K562 (cell line): Measurements from ENCODE around the gene ATP6V1F. TPM values are rescaled to one million over a fixed set of nuclear protein-coding genes. Genes with fewer than 3 reads are reported as not detected.

ENCODE experiments used
- ATAC-seq: fragments of 200-7000 bp; cut with Tn5 transposase; 3 replicates; pipeline ENCODE4 v1.9.1; 2020; ENCODE audit warnings: moderate library complexity
- BruUV-seq: library from RNA; stranded (reverse); fragments of 400-500 nt; replicated peaks from 2 replicates; lab custom pipeline; 2021; lab: Mats Ljungman, UMichigan
- CTCF ChIA-PET: fragments of 300-600 bp; formaldehyde crosslinking; extraction: SDS; loops from one replicate; lab custom pipeline; 2021; ENCODE audit warnings: low intra/inter-chr PET ratio; lab: Yijun Ruan, JAX
- POLR2A ChIA-PET: fragments of 300-600, 350-650 bp; sonication (Branson Sonifier 250); formaldehyde crosslinking; extraction: SDS; loops from one replicate; lab custom pipeline; 2021; ENCODE audit warnings: antibody characterized with exemption, inconsistent platforms; lab: Yijun Ruan, JAX
- DNase-seq, 4 experiments: peaks; one replicate each; pipeline versions ENCODE4 v3.0.0 to v3.0.0-alpha.2; 2011 to 2018; ENCODE audit warnings: low spot score in 3 of 4, mixed read lengths in 3 of 4; ENCODE audit errors: extremely low read depth in 1 of 4
- FAIRE-seq: peaks from 2 replicates; lab custom pipeline; 2011; peaks lifted over from hg19 to GRCh38; lab: Jason Lieb, UNC
- H2AFZ ChIP-seq: 2 replicates; pipeline ENCODE4 v1.6.0; 2011; ENCODE audit warnings: low read depth, low read length, control low read depth, inconsistent platforms
- H3K27ac ChIP-seq: fragments of 200-600 bp; 3 replicates; pipeline ENCODE4 v1.8.0; 2011; ENCODE audit warnings: low read depth, mild to moderate bottlenecking, control low read depth, inconsistent platforms, low read length, moderate library complexity, mixed read lengths; ENCODE audit errors: extremely low read depth
- H3K27me3 ChIP-seq, 2 experiments: fragments of 300-600 bp in 1 of 2; 2 replicates in 1 of 2; 3 replicates in 1 of 2; pipeline versions ENCODE4 v1.6.0 to v1.8.0; 2011; ENCODE audit warnings: inconsistent platforms in 2 of 2, low read length in 2 of 2, mild to moderate bottlenecking in 1 of 2, mixed read lengths in 1 of 2, moderate library complexity in 1 of 2; ENCODE audit not compliant: control insufficient read depth in 2 of 2, insufficient read depth in 2 of 2
- H3K36me3 ChIP-seq: fragments of 300-600 bp; 3 replicates; pipeline ENCODE4 v1.8.0; 2011; ENCODE audit warnings: mild to moderate bottlenecking, low read length, inconsistent platforms; ENCODE audit not compliant: control insufficient read depth, insufficient read depth
- H3K4me1 ChIP-seq, 2 experiments: fragments of 200-600 bp in 1 of 2; replicated peaks in 1 of 2; 2 replicates in 1 of 2; 3 replicates in 1 of 2; pipeline versions ENCODE4 v1.5.1 to v1.8.0; 2011; ENCODE audit warnings: inconsistent platforms in 2 of 2, low read length in 2 of 2, mild to moderate bottlenecking in 1 of 2, mixed read lengths in 1 of 2, moderate library complexity in 1 of 2; ENCODE audit not compliant: control insufficient read depth in 2 of 2, insufficient read depth in 2 of 2
- H3K4me2 ChIP-seq: 2 replicates; pipeline ENCODE4 v1.6.1; 2011; ENCODE audit warnings: low read length, control low read depth, inconsistent platforms, mixed read lengths; ENCODE audit not compliant: insufficient read depth
- H3K4me3 ChIP-seq: fragments of 200-600 bp; sonication (generic), shearing (Covaris generic); 2 replicates; pipeline ENCODE4 v1.5.1; 2016; ENCODE audit warnings: control low read depth, inconsistent platforms
- H3K79me2 ChIP-seq: fragments of 200-600 bp; 3 replicates; pipeline ENCODE4 v1.8.0; 2011; ENCODE audit warnings: low read length, inconsistent platforms; ENCODE audit not compliant: control insufficient read depth, insufficient read depth
- H3K9ac ChIP-seq, 2 experiments: 2 replicates each; pipeline versions ENCODE4 v1.6.0 to v1.6.1; 2011; ENCODE audit warnings: low read depth in 2 of 2, low read length in 2 of 2, control low read depth in 1 of 2, inconsistent platforms in 1 of 2, mild to moderate bottlenecking in 1 of 2, mixed read lengths in 1 of 2; ENCODE audit not compliant: insufficient read depth in 1 of 2
- H3K9me1 ChIP-seq: one replicate; pipeline ENCODE4 v1.6.0; 2011; ENCODE audit warnings: inconsistent platforms, mild to moderate bottlenecking, low read length, moderate library complexity; ENCODE audit not compliant: control insufficient read depth, insufficient read depth
- H3K9me3 ChIP-seq: replicated peaks from 2 replicates; pipeline ENCODE4 v1.5.1; 2011; ENCODE audit warnings: low read depth, low read length, inconsistent platforms; ENCODE audit not compliant: control insufficient read depth, insufficient read depth
- H4K20me1 ChIP-seq: replicated peaks from 2 replicates; pipeline ENCODE4 v1.6.1; 2011; ENCODE audit warnings: low read length, inconsistent platforms, mixed read lengths; ENCODE audit not compliant: control insufficient read depth, insufficient read depth
- ATF3 ChIP-seq, 2 experiments: fragments of 450-650 bp in 1 of 2; sonication (generic) in 1 of 2; formaldehyde crosslinking in 1 of 2; IDR thresholded peaks in 1 of 2; conservative IDR thresholded peaks in 1 of 2; 2 replicates each; pipeline versions ENCODE4 v1.6.1 to v1.8.1; 2016 to 2023; ENCODE audit warnings: mild to moderate bottlenecking in 2 of 2, moderate library complexity in 2 of 2, inconsistent platforms in 1 of 2, missing genetic modification reagents in 1 of 2
- CBX5 ChIP-seq: IDR thresholded peaks from 2 replicates; pipeline ENCODE4 v1.6.1; 2014; ENCODE audit warnings: low read depth, borderline replicate concordance
- DMBX1 ChIP-seq: fragments of 250-450 bp; sonication (Bioruptor Pico); IDR thresholded peaks from 2 replicates; pipeline ENCODE4 v1.8.0; 2022; ENCODE audit warnings: inconsistent platforms, mild to moderate bottlenecking, moderate library complexity, borderline replicate concordance
- FOS ChIP-seq: IDR thresholded peaks from 3 replicates; pipeline ENCODE4 v1.6.1; 2011; ENCODE audit not compliant: insufficient read length; ENCODE audit errors: extremely low read depth
- HDAC1 ChIP-seq, 2 experiments: fragments of 450-650 bp; IDR thresholded peaks; 2 replicates each; pipeline ENCODE4 v1.6.1; 2016 to 2017; ENCODE audit warnings: inconsistent platforms in 1 of 2, mild to moderate bottlenecking in 1 of 2, moderate library complexity in 1 of 2
- HMGXB4 ChIP-seq: sonication (generic); formaldehyde crosslinking; IDR thresholded peaks from 2 replicates; pipeline ENCODE4 v1.8.1; 2023; ENCODE audit warnings: mild to moderate bottlenecking, missing genetic modification reagents
- HSF4 ChIP-seq: fragments of 250-450 bp; sonication (Bioruptor Pico); IDR thresholded peaks from 2 replicates; pipeline ENCODE4 v2.1.2; 2022; ENCODE audit warnings: mild to moderate bottlenecking, moderate library complexity, borderline replicate concordance
- KLF10 ChIP-seq: fragments of 250-450 bp; sonication (Bioruptor Pico); IDR thresholded peaks from 2 replicates; pipeline ENCODE4 v1.6.1; 2021; ENCODE audit warnings: matching md5 sums
- LCOR ChIP-seq: sonication (generic); formaldehyde crosslinking; IDR thresholded peaks from 2 replicates; pipeline ENCODE4 v1.8.0; 2022; ENCODE audit warnings: mild to moderate bottlenecking, missing genetic modification reagents
- MAZ ChIP-seq, 2 experiments: fragments of 450-650 bp in 1 of 2; sonication (generic) in 1 of 2; formaldehyde crosslinking; IDR thresholded peaks in 1 of 2; conservative IDR thresholded peaks in 1 of 2; 2 replicates each; pipeline versions ENCODE4 v1.4.0 to v1.5.0; 2020; ENCODE audit warnings: mild to moderate bottlenecking in 1 of 2, missing genetic modification reagents in 1 of 2
- MECOM ChIP-seq: fragments of 250-450 bp; sonication (Bioruptor Pico); IDR thresholded peaks from 2 replicates; pipeline ENCODE4 v1.8.0; 2022; ENCODE audit warnings: inconsistent platforms
- MTA3 ChIP-seq: fragments of 450-650 bp; formaldehyde crosslinking; IDR thresholded peaks from 2 replicates; pipeline ENCODE4 v1.6.1; 2017; ENCODE audit warnings: mild to moderate bottlenecking, borderline replicate concordance
- TCF3 ChIP-seq: sonication (generic); formaldehyde crosslinking; IDR thresholded peaks from 2 replicates; pipeline ENCODE4 v1.4.0; 2020; ENCODE audit warnings: mild to moderate bottlenecking, missing genetic modification reagents
- YBX1 ChIP-seq: fragments of 450-650 bp; IDR thresholded peaks from 2 replicates; pipeline ENCODE4 v1.7.1; 2016; ENCODE audit warnings: mild to moderate bottlenecking
- ZBTB34 ChIP-seq: fragments of 250-450 bp; sonication (Bioruptor Pico); IDR thresholded peaks from 2 replicates; pipeline ENCODE4 v1.8.0; 2021; ENCODE audit warnings: mild to moderate bottlenecking, moderate library complexity
- ZEB2 ChIP-seq: fragments of 450-650 bp; IDR thresholded peaks from 2 replicates; pipeline ENCODE4 v1.6.1; 2016
- ZNF445 ChIP-seq: fragments of 250-450 bp; sonication (Bioruptor Pico); IDR thresholded peaks from 2 replicates; pipeline ENCODE4 v1.4.0; 2020; ENCODE audit warnings: low read depth, mild to moderate bottlenecking, moderate library complexity
- ZSCAN32 ChIP-seq: fragments of 450-650 bp; formaldehyde crosslinking; IDR thresholded peaks from 2 replicates; pipeline ENCODE4 v1.4.0; 2020; ENCODE audit warnings: mild to moderate bottlenecking, moderate library complexity
- WGBS: fragments of 100-300 bp; shearing (Covaris generic); methylation state at CpG from one replicate; pipeline ENCODE4 v1.1.6; 2016; ENCODE audit warnings: low coverage, mixed read lengths; ENCODE audit not compliant: insufficient coverage; ENCODE audit errors: missing lambda C conversion rate; 5-methylcytosine and 5-hydroxymethylcytosine counted together
- in situ Hi-C: fragments of 300-500 bp; cut with MboI; formaldehyde crosslinking; loops from 4 replicates; pipeline ENCODE4 v1.15.0; 2018; ENCODE audit warnings: inconsistent platforms, mixed read lengths
- intact Hi-C: fragments of 100-400 bp; cut with micrococcal nuclease; formaldehyde crosslinking; loops from 2 replicates; pipeline ENCODE4 v1.14.2; 2022
- polyA plus RNA-seq, 8 experiments: library from polyadenylated mRNA; depleted of rRNA in 4 of 8; stranded (reverse) in 5 of 8; unstranded in 3 of 8; fragments of >200 nt; fragmentation: Nextera tagmentation in 2 of 8; fragmentation: Illumina TruSeq in 1 of 8; extraction: Ambion mirVana in 2 of 8; extraction: Trizol in 1 of 8; gene quantifications; 2 replicates each; pipeline versions ENCODE4 v1.2.1 to v1.2.3, GENCODE V29; 2011 to 2014; ENCODE audit warnings: inconsistent platforms in 1 of 8, missing spikeins in 1 of 8
- total RNA-seq, 7 experiments: library from RNA; depleted of rRNA in 6 of 7; stranded (reverse); fragments of >200 nt in 6 of 7; fragmentation: Illumina TruSeq in 2 of 7; extraction: Trizol in 2 of 7; gene quantifications; 2 replicates each; pipeline versions ENCODE4 v1.2.1 to v1.2.3, GENCODE V29; 2011 to 2021; ENCODE audit warnings: low replicate concordance in 1 of 7

ATP6V1F gene
- total and polyA plus RNA-seq, 9 of the 15 experiments (the other 6 are each of a cell fraction or from before 2014, with no cell fraction given), result 206 to 1,123 (median 542) TPM

GRCh38 chr7:128827248-128827958 lies 35.3 kb upstream of the ATP6V1F start:
- Histone ChIP-seq H3K27ac (peak overlapping the region; percentile 72), H3K4me1 (peaks cover 33 to 52% of the 10 kb centered on the region in 2 experiments), H3K9me3 (no peaks in the 10 kb centered on the region), H2AFZ (peak overlapping the region; percentile 56), H4K20me1 (no peaks in the 10 kb centered on the region), H3K79me2 (peaks cover 26% of the 10 kb centered on the region), H3K27me3 (no peaks in the 10 kb centered on the region), H3K36me3 (no peaks in the 10 kb centered on the region), H3K4me3 (no peak overlapping the region), H3K9me1 (no peaks in the 10 kb centered on the region), H3K9ac (peak overlapping the region; percentile 55 to 80), H3K4me2 (peak overlapping the region; percentile 56)
- in situ Hi-C loops, result no loop called here
- FAIRE-seq, result peak; percentile 81
- intact Hi-C loops, result no loop called here
- 19% methylated on average over 17 of the region's 17 CpGs for WGBS
- ATAC-seq, result peak; percentile 65
- peak; percentile 63 to 88 (median 74) for DNase-seq
- ChIA-PET CTCF (no interaction called here), POLR2A (interaction anchor here (0.6 to 3.3 kb wide), 12 partner anchors 9 to 890 kb away, joined by 3 to 19 read pairs (median 6); partner anchors contain the start of genes CALU and CCDC136)
- BruUV-seq, result no TSS peak
- 0 out of 2 replicates have a peak, but pooled peaks have one; percentile 15 for TF ChIP-seq MECOM (CRISPR knock-in tag)
- TF ChIP-seq FOS, result peak; percentile 50
- TF ChIP-seq YBX1, result no peak
- TF ChIP-seq ZNF445 (CRISPR knock-in tag), result no peak
- peak; percentile 40; the same call in 1 of the 2 replicates for TF ChIP-seq HSF4 (CRISPR knock-in tag)
- TF ChIP-seq HDAC1 (IDR thresholded peaks at IDR 0.05), result peak in 1 of 2 experiments; percentile 78; a peak in 2 of 4 replicates
- no peak for TF ChIP-seq CBX5
- 0 out of 2 replicates have a peak, but pooled peaks have one; percentile 37 for TF ChIP-seq KLF10 (CRISPR knock-in tag)
- TF ChIP-seq ATF3 (IDR thresholded peaks at IDR 0.05), result peak; percentile 98
- TF ChIP-seq ATF3 (CRISPR knock-in tag; conservative IDR thresholded peaks at IDR 0.05), result peak; percentile 58
- 0 out of 2 replicates have a peak, but pooled peaks have one; percentile 93 for TF ChIP-seq DMBX1
- TF ChIP-seq TCF3, result peak; percentile 95
- TF ChIP-seq LCOR, result 0 out of 2 replicates have a peak, but pooled peaks have one; percentile 48
- peak; percentile 98 for TF ChIP-seq ZEB2
- 0 out of 2 replicates have a peak, but pooled peaks have one; percentile 89 for TF ChIP-seq MTA3
- peak; percentile 84; the same call in 1 of the 2 replicates for TF ChIP-seq ZSCAN32 (CRISPR knock-in tag)
- 0 out of 2 replicates have a peak, but pooled peaks have one; percentile 13 for TF ChIP-seq HMGXB4 (CRISPR knock-in tag)
- peak; percentile 2; the same call in 1 of the 2 replicates for TF ChIP-seq ZBTB34
- TF ChIP-seq MAZ (CRISPR knock-in tag; conservative IDR thresholded peaks at IDR 0.05 in 1 of 2, IDR thresholded peaks at IDR 0.05 in 1 of 2), result peak; percentile 90 to 99
